Coronary artery (tissue), 2 donors: ENCODE data around the gene RBKS.

ENCODE experiments used
- DNase-seq: peaks from one replicate; pipeline ENCODE4 v3.0.0-alpha.2; 2017; ENCODE audit warnings: low spot score
- H3K27ac ChIP-seq, 2 donors: fragments of 200-600 bp; sonication (generic); one replicate each; pipeline ENCODE4 v1.5.1; 2016 to 2019
- H3K4me3 ChIP-seq: fragments of 200-600 bp; sonication (generic); 2 replicates; pipeline ENCODE4 v1.5.1; 2016; ENCODE audit warnings: mild to moderate bottlenecking, moderate library complexity
- TF ChIP-seq, protein P1 (sequence below): fragments of 200-600 bp; sonication (generic); IDR thresholded peaks from one replicate; pipeline ENCODE4 v1.5.1; 2019; ENCODE audit warnings: antibody characterized with exemption

RBKS gene

DNA sequence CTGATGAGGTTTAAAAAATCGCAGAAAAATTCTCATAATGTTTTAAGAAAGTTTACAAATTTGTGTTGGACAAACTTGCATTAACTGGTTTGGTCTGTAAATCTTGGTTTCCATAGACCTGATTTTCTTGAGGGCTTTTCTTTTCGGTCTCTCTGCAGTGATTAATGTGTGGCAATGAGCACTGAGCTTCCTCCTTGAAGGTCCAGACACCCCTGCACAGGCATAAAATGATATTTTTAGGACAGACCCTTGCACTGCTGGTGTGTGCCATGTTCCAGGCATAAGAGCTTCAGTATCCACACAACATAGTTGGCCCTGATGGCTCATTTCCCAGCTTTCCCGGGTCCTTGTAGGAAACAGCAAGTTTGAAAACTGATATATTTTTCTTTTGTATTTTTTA, 85.0 kb downstream of the RBKS start:
- H3K4me3 ChIP-seq, result no peak overlapping the region
- TF ChIP-seq, protein P1, sequence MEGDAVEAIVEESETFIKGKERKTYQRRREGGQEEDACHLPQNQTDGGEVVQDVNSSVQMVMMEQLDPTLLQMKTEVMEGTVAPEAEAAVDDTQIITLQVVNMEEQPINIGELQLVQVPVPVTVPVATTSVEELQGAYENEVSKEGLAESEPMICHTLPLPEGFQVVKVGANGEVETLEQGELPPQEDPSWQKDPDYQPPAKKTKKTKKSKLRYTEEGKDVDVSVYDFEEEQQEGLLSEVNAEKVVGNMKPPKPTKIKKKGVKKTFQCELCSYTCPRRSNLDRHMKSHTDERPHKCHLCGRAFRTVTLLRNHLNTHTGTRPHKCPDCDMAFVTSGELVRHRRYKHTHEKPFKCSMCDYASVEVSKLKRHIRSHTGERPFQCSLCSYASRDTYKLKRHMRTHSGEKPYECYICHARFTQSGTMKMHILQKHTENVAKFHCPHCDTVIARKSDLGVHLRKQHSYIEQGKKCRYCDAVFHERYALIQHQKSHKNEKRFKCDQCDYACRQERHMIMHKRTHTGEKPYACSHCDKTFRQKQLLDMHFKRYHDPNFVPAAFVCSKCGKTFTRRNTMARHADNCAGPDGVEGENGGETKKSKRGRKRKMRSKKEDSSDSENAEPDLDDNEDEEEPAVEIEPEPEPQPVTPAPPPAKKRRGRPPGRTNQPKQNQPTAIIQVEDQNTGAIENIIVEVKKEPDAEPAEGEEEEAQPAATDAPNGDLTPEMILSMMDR, result no peak
- DNase-seq, result no peak
- no peak overlapping the region for H3K27ac ChIP-seq

DNA sequence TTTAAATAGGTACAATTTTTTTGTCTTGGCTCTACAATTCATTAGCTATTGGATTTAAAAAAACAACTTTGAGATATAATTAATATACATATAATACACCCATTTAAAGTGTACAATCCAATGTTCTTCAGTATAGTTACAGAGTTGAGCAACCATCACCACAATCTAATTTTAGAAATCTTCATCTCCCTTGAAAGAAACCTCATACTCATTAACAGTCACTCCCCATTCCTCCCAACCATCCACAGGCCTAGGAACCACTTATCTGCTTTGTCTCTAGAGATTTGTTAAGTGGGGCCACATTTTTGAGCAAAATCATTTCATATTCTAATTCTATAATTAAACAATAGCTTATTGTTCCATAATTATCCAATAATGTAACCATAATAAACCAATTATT, 86.0 kb downstream of the RBKS start:
- no peak overlapping the region for H3K4me3 ChIP-seq
- TF ChIP-seq, protein P1, result no peak
- no peak overlapping the region for H3K27ac ChIP-seq
- no peak for DNase-seq

DNA sequence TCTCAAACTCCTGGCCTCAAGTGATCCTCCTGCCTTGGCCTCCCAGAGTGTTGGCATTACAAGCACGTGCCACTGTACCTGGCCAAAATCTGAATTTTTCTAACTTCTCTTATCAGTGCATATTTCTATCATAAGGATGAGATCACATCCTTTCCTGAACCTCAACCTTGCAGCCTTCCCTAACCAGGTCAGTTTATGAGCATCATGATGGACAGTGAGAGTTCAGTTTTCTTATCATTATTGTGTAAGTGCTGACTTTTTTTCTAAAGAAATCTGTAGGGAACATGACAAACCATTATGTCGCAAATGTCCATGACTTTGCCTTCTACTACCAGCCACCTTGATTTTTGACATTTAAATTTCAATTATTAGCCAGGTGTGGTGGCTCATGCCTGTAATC, 87.1 kb downstream of the RBKS start:
- TF ChIP-seq, protein P1, result no peak

DNA sequence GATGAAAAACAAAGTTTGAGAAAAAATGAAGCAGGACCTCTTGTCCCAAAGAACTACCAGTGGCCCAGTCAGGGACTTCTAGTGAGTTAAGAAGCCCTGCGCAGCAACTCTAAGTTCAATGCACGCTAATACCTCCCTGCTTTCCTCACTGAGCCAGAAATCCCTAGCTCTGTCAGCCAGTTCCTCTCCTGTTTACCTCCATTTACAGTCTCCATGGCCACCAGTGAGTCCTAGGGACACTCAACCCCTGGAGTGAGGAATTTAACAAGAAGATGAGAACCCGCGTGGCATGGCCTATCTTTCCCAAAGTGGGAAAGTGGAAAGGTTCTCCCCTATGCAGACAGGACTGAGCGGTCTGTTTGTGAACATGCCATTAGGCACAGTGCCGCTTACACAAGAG, 87.6 kb downstream of the RBKS start:
- no peak overlapping the region for H3K4me3 ChIP-seq
- DNase-seq, result no peak
- no peak overlapping the region for H3K27ac ChIP-seq
- TF ChIP-seq, protein P1, result no peak

More for the DNA sequence above, 87.1 kb downstream of the RBKS start:
- no peak overlapping the region for H3K4me3 ChIP-seq
- DNase-seq, result no peak
- no peak overlapping the region for H3K27ac ChIP-seq

DNA sequence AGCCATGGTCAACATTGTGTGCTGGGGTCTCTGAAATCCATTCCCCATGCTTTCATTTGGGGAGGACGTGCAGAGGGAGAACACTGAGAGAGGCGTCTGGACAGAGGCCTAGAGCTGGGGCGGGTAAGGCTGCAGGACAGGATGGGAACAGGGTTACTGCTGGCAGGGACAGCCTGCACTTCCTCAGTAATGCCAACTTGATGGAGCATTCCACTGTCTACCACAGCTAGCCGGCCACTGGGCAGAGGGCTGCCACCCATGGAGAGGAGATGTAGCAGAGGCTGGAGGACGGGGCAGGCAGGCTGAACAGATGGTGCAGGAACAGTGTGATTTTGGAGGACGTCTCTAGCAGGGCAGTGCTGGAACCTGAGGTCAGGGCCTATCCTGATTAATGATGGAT, 89.3 kb downstream of the RBKS start:
- TF ChIP-seq, protein P1, result no peak
- Histone ChIP-seq H3K27ac (peak overlapping the region; percentile 84 to 92), H3K4me3 (no peak overlapping the region)
- DNase-seq, result no peak

DNA sequence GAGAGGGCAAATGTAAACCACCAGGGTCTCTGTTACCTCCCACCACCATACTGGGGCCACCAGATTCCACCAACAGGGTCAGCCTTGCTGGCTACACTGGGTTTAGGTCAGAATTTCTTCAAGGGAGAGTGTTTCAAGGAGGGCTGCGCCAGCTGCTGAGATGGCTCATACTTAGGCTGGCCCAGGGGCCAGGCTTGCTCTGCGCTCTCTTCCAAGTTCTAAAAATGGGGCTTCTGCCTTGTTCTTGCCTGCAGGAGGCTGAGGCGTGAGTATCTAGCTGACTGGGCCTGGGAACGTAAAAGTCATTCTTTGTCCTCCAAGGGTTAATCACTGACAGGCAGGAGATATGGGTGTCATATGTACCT, 90.6 kb downstream of the RBKS start:
- peak overlapping the region; percentile 84 to 92 for H3K27ac ChIP-seq
- peak; percentile 76 for DNase-seq
- peak overlapping the region; percentile 22 for H3K4me3 ChIP-seq
- TF ChIP-seq, protein P1, result no peak

DNA sequence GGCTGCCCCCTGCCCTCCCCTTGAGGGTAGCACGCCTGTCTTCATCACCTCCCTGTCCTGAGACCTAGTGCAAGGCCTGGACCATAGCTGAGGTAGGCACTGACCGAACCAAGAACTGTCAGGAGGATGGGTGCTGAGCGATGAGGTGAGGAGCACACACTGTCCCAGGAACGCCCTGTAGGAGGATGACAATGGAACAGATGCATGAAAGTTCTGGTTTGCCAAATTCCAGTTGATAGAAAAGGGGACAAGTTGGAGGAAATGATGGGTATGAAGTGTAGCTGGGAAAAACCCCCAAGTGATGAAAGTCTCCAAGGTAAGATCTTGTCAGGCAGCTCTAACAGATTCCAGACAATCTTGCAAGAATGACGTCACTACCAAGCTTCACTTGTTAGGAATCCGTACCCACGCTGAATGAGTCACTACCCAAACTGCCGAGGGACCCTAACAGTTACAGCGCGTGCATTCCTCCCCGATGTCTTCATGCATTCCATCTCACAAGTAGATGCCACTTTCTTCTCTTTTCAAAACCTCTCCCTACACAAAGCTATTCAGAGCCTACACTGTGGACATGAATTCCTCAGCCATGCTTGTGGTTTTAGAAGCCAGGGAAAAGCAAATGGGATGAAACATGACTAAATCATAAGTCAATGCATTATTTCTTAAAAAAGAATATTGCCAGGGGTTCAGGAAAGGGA, 91.1 kb downstream of the RBKS start:
- peak overlapping the region; percentile 84 to 92 for H3K27ac ChIP-seq
- H3K4me3 ChIP-seq, result peak overlapping the region; percentile 22
- TF ChIP-seq, protein P1, result no peak
- DNase-seq, result peak; percentile 94
